Hepatocyte (in vitro differentiated cells): Measurements from ENCODE around the gene ABITRAM. TPM values are rescaled to one million over a fixed set of nuclear protein-coding genes. Genes with fewer than 3 reads are reported as not detected.

Experiments used
- DNase-seq: peaks from one replicate; pipeline ENCODE4 v3.0.0-alpha.2; 2016; ENCODE audit warnings: low spot score
- H2AFZ ChIP-seq: fragments of 200-600 bp; sonication (generic); 2 replicates; pipeline ENCODE4 v1.6.0; 2016; ENCODE audit warnings: antibody characterized with exemption, mild to moderate bottlenecking
- H3K27ac ChIP-seq: fragments of 200-600 bp; sonication (generic); 2 replicates; pipeline ENCODE4 v1.5.1; 2016; ENCODE audit warnings: mild to moderate bottlenecking
- H3K27me3 ChIP-seq: fragments of 200-600 bp; sonication (generic); 2 replicates; pipeline ENCODE4 v1.6.1; 2016
- H3K36me3 ChIP-seq: fragments of 200-600 bp; sonication (generic); replicated peaks from 2 replicates; pipeline ENCODE4 v1.5.1; 2016; ENCODE audit warnings: low read depth; ENCODE audit not compliant: insufficient read depth
- H3K4me1 ChIP-seq: fragments of 200-600 bp; sonication (generic); 2 replicates; pipeline ENCODE4 v1.5.1; 2016; ENCODE audit warnings: mild to moderate bottlenecking, moderate library complexity; ENCODE audit not compliant: insufficient read depth
- H3K4me2 ChIP-seq: fragments of 200-600 bp; sonication (generic); 2 replicates; pipeline ENCODE4 v1.6.0; 2016
- H3K4me3 ChIP-seq: fragments of 200-600 bp; sonication (generic); 2 replicates; pipeline ENCODE4 v1.5.1; 2016; ENCODE audit warnings: mild to moderate bottlenecking
- H3K79me2 ChIP-seq: fragments of 200-600 bp; sonication (generic); 2 replicates; pipeline ENCODE4 v1.6.0; 2017; ENCODE audit warnings: mild to moderate bottlenecking
- H3K9me2 ChIP-seq: fragments of 200-600 bp; sonication (generic); replicated peaks from 2 replicates; pipeline ENCODE4 v1.6.0; 2017; ENCODE audit warnings: mild to moderate bottlenecking; ENCODE audit not compliant: insufficient read depth
- H3K9me3 ChIP-seq: fragments of 200-600 bp; sonication (generic); 2 replicates; pipeline ENCODE4 v1.5.1; 2016; ENCODE audit warnings: low read depth, mild to moderate bottlenecking
- H4K20me1 ChIP-seq: fragments of 200-600 bp; sonication (generic); 2 replicates; pipeline ENCODE4 v1.6.0; 2016; ENCODE audit warnings: mild to moderate bottlenecking; ENCODE audit not compliant: insufficient read depth, poor library complexity, severe bottlenecking
- CTCF ChIP-seq: fragments of 200-600 bp; sonication (generic); IDR thresholded peaks from 2 replicates; pipeline ENCODE4 v1.5.1; 2016; ENCODE audit warnings: antibody characterized with exemption, mild to moderate bottlenecking; ENCODE audit not compliant: poor library complexity
- EZH2 ChIP-seq: fragments of 200-600 bp; sonication (generic); IDR thresholded peaks from 2 replicates; pipeline ENCODE4 v1.6.1; 2016; ENCODE audit warnings: antibody characterized with exemption, mild to moderate bottlenecking, borderline replicate concordance
- EZH2phosphoT487 ChIP-seq: fragments of 200-600 bp; sonication (generic); IDR thresholded peaks from one replicate; pipeline ENCODE4 v1.6.1; 2018; ENCODE audit warnings: antibody characterized with exemption, mild to moderate bottlenecking, low read depth, moderate library complexity; ENCODE audit not compliant: unreplicated experiment, severe bottlenecking
- WGBS: methylation state at CpG from one replicate; pipeline ENCODE4 v1.1.6; 2016; ENCODE audit warnings: low lambda C conversion rate; ENCODE audit errors: missing lambda C conversion rate; 5-methylcytosine and 5-hydroxymethylcytosine counted together
- polyA plus RNA-seq: library from polyadenylated mRNA; unstranded; fragments of >200 nt; fragmentation: Nextera tagmentation; extraction: Ambion mirVana; gene quantifications from 2 replicates; pipeline ENCODE4 v1.2.1, GENCODE V29; 2016
- total RNA-seq: library from RNA; depleted of rRNA; stranded (reverse); fragments of >200 nt; gene quantifications from 2 replicates; pipeline ENCODE4 v1.2.3, GENCODE V29; 2014

Gene ABITRAM
- total and polyA plus RNA-seq, 2 experiments from 2014 or later: 13.7 to 19.7 TPM

- Histone ChIP-seq H2AFZ (no peak overlapping the region), H3K27ac (no peak overlapping the region), H3K4me3 (no peak overlapping the region), H3K4me1 (no peaks in the 10 kb centered on the region), H4K20me1 (no peaks in the 10 kb centered on the region), H3K9me3 (no peaks in the 10 kb centered on the region), H3K27me3 (no peaks in the 10 kb centered on the region), H3K4me2 (no peak overlapping the region), H3K9me2 (no peaks in the 10 kb centered on the region), H3K79me2 (no peaks in the 10 kb centered on the region), H3K36me3 (no peaks in the 10 kb centered on the region)
- DNase-seq: no peak
- TF ChIP-seq CTCF: no peak
- no peak for TF ChIP-seq EZH2
- WGBS: 86% methylated on average over 5 of the region's 5 CpGs
Measured at GRCh38 chr9:108900176-108900575, 34.0 kb upstream of the ABITRAM start.

- 85% methylated on average over 2 of the region's 2 CpGs for WGBS
- no peak for DNase-seq
- H3K9me2 ChIP-seq: no peaks in the 10 kb centered on the region
- no peak for TF ChIP-seq CTCF
- no peak for TF ChIP-seq EZH2phosphoT487
- TF ChIP-seq EZH2: no peak
- no peaks in the 10 kb centered on the region for H3K4me1 ChIP-seq
- H3K27ac ChIP-seq: no peak overlapping the region
- no peaks in the 10 kb centered on the region for H4K20me1 ChIP-seq
- no peak overlapping the region for H2AFZ ChIP-seq
- no peaks in the 10 kb centered on the region for H3K27me3 ChIP-seq
- no peak overlapping the region for H3K4me3 ChIP-seq
- no peak overlapping the region for H3K4me2 ChIP-seq
- H3K9me3 ChIP-seq: no peaks in the 10 kb centered on the region
- no peaks in the 10 kb centered on the region for H3K79me2 ChIP-seq
- no peaks in the 10 kb centered on the region for H3K36me3 ChIP-seq
Measured at GRCh38 chr9:108903420-108904103, 30.6 kb upstream of the ABITRAM start.

- WGBS: 99% methylated on average over 3 of the region's 3 CpGs
- no peaks in the 10 kb centered on the region for H3K9me2 ChIP-seq
- no peaks in the 10 kb centered on the region for H3K9me3 ChIP-seq
- no peaks in the 10 kb centered on the region for H3K79me2 ChIP-seq
- H3K27ac ChIP-seq: no peak overlapping the region
- H2AFZ ChIP-seq: no peak overlapping the region
- no peak for DNase-seq
- no peak overlapping the region for H3K4me3 ChIP-seq
- H3K4me1 ChIP-seq: no peaks in the 10 kb centered on the region
- TF ChIP-seq EZH2: no peak
- no peak for TF ChIP-seq CTCF
- no peak for TF ChIP-seq EZH2phosphoT487
- no peaks in the 10 kb centered on the region for H3K27me3 ChIP-seq
- H3K4me2 ChIP-seq: no peak overlapping the region
- H3K36me3 ChIP-seq: no peaks in the 10 kb centered on the region
- no peaks in the 10 kb centered on the region for H4K20me1 ChIP-seq
Measured at GRCh38 chr9:108904161-108904560, 30.0 kb upstream of the ABITRAM start.
